Nephron progenitor cell (in vitro differentiated cells): ENCODE results near the gene FAM151A.

Experiments used
- DNase-seq: peaks from one replicate; pipeline ENCODE4 v3.0.0; 2021
- H3K27ac Mint-ChIP-seq: 2 replicates; pipeline ENCODE4 v1.8.0; 2021; ENCODE audit warnings: mild to moderate bottlenecking, moderate library complexity, mixed read lengths
- H3K27me3 Mint-ChIP-seq: 2 replicates; pipeline ENCODE4 v1.8.0; 2021; ENCODE audit warnings: mild to moderate bottlenecking, low read depth, mixed read lengths; ENCODE audit not compliant: poor library complexity
- H3K36me3 Mint-ChIP-seq: 2 replicates; pipeline ENCODE4 v1.8.0; 2021; ENCODE audit warnings: low read depth, mixed read lengths
- H3K4me1 Mint-ChIP-seq: 2 replicates; pipeline ENCODE4 v1.8.0; 2021; ENCODE audit warnings: mixed read lengths
- H3K4me3 Mint-ChIP-seq: 2 replicates; pipeline ENCODE4 v1.8.0; 2021; ENCODE audit warnings: mild to moderate bottlenecking, moderate library complexity, mixed read lengths
- H3K9me3 Mint-ChIP-seq: 2 replicates; pipeline ENCODE4 v1.8.0; 2021; ENCODE audit warnings: mild to moderate bottlenecking, moderate library complexity, mixed read lengths
- CTCF ChIP-seq: fragments of 200-600 bp; sonication (generic); IDR thresholded peaks from 2 replicates; pipeline ENCODE4 v1.5.0; 2021; ENCODE audit warnings: antibody characterized with exemption

Gene FAM151A

DNA sequence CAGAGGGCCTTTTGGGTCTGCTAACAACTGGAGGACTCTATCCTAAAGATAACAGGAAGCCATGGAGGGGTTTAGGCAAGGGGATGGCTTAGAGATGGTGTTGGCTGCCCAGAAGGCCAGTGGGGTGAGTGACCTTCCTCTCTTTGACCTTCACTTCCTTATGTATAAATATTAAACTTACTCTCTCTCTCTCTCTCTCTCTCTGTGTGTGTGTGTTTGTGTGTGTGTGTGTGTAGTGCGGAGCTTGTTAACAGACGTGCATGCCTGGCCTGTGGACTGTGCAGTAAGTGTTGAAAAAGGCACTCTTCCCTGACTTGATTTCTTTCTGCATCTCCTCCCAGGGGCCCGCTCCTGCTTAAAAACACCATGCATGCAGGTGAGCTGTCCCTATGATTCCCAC, 28.3 kb upstream of the FAM151A start:
- H3K27me3 Mint-ChIP-seq, result peaks cover 29% of the 10 kb centered on the region
- no peaks in the 10 kb centered on the region for H3K9me3 Mint-ChIP-seq
- peaks cover 46% of the 10 kb centered on the region for H3K4me1 Mint-ChIP-seq
- H3K36me3 Mint-ChIP-seq, result no peaks in the 10 kb centered on the region
- DNase-seq, result no peak
- H3K4me3 Mint-ChIP-seq, result no peak overlapping the region
- TF ChIP-seq CTCF, result no peak
- H3K27ac Mint-ChIP-seq, result no peak overlapping the region

GRCh38 chr1:54650417-54650816, 27.1 kb upstream of the FAM151A start:
- no peak for DNase-seq
- TF ChIP-seq CTCF, result no peak
- Mint-ChIP-seq H3K9me3 (peaks cover 10% of the 10 kb centered on the region), H3K4me3 (no peak overlapping the region), H3K36me3 (no peaks in the 10 kb centered on the region), H3K27ac (no peak overlapping the region), H3K27me3 (peaks cover 32% of the 10 kb centered on the region), H3K4me1 (peaks cover 46% of the 10 kb centered on the region)

GRCh38 chr1:54649921-54650320, 26.6 kb upstream of the FAM151A start:
- Mint-ChIP-seq H3K27me3 (peaks cover 32% of the 10 kb centered on the region), H3K27ac (no peak overlapping the region), H3K4me1 (peaks cover 46% of the 10 kb centered on the region), H3K9me3 (peaks cover 15% of the 10 kb centered on the region), H3K4me3 (peak overlapping the region; percentile 40), H3K36me3 (no peaks in the 10 kb centered on the region)
- DNase-seq, result no peak
- TF ChIP-seq CTCF, result no peak

GRCh38 chr1:54649130-54649898, 26.0 kb upstream of the FAM151A start:
- DNase-seq, result peak; percentile 66
- H3K36me3 Mint-ChIP-seq, result no peaks in the 10 kb centered on the region
- H3K4me1 Mint-ChIP-seq, result peaks cover 46% of the 10 kb centered on the region
- H3K27me3 Mint-ChIP-seq, result peaks cover 30% of the 10 kb centered on the region
- TF ChIP-seq CTCF, result no peak
- H3K9me3 Mint-ChIP-seq, result peaks cover 19% of the 10 kb centered on the region
- H3K4me3 Mint-ChIP-seq, result peak overlapping the region; percentile 40
- no peak overlapping the region for H3K27ac Mint-ChIP-seq

DNA sequence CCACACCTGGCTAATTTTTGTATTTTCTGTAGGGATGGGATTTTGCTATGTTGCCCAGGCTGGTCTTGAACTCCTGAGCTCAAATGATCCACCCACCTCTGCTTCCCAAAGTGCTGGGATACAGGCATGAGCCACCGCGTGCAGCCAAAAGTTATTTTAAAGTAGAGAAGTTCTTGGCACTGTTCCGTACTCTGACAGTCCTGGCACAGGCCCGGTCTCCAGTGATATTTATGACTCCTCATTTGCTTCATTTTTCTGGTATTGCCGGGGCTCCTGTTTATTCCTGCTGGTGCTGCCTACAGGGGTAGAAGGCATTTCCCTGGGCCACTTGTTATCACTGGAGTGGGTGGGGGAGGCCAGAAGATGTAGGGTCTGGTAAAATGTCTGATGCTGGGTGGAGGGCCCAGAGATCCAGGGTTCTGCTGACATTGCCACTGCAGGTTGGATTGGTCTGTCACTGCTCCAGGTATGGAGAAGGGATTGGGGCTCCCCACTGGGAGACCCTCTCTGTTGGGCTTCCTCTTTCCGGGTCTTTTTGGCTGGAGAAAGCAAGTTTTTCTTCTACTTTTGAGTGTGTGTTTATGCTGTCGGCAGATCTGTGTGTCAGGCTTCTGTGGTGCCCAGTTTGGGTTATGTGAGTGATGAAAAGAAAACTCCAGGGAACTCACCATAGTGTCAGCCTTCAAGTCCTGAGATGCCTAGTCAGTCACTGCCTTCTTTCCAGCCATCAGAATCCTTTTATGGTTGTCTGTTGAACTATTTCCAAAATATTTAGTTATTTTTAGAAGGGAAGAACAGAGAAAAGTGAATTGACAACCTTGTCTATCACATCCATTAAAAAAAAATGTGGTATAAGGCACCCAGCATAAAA, 22.7 kb upstream of the FAM151A start:
- DNase-seq, result no peak
- Mint-ChIP-seq H3K4me1 (peaks cover 47% of the 10 kb centered on the region), H3K9me3 (peaks cover 46% of the 10 kb centered on the region), H3K27ac (no peak overlapping the region), H3K36me3 (peaks cover 11% of the 10 kb centered on the region), H3K27me3 (peaks cover 20% of the 10 kb centered on the region), H3K4me3 (no peak overlapping the region)
- no peak for TF ChIP-seq CTCF
